AG09309 (cell line): ENCODE results near the gene ANKRD60.

Experiments
- DNase-seq: peaks from one replicate; pipeline ENCODE4 v3.0.0-alpha.2; 2010; ENCODE audit warnings: low read depth
- H3K4me3 ChIP-seq: 2 replicates; pipeline ENCODE4 v1.5.1; 2011; ENCODE audit warnings: mild to moderate bottlenecking, low read depth, low read length, moderate library complexity; ENCODE audit not compliant: control insufficient read depth
- TF ChIP-seq, protein P1 (sequence below): IDR thresholded peaks from 2 replicates; pipeline ENCODE4 v1.5.1; 2011; ENCODE audit warnings: mild to moderate bottlenecking, low read depth, low read length, inconsistent platforms; ENCODE audit not compliant: insufficient read depth, control insufficient read depth; ENCODE audit errors: missing control alignments

The ANKRD60 gene

DNA sequence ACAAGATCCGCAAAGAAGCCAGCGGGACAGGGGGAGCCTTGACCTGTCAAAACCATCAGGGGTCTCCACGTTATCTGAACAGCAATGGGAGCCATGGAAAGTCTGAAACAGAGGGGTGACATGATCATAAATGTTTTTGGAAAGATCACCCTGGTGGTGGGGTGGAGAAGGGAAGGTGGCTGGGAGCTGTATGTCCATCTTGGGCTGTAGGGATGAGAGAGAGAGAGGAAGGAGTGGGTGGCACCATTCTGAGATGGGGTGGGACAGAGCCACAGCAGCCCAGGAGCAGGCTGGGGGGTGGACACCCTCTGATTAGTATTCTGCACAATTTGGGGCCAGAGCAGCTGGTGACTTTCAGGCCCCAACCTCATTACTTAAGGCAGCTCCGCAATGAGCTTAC, 30.1 kb downstream of the ANKRD60 start:
- DNase-seq: no peak
- no peak overlapping the region for H3K4me3 ChIP-seq
- TF ChIP-seq, protein P1, sequence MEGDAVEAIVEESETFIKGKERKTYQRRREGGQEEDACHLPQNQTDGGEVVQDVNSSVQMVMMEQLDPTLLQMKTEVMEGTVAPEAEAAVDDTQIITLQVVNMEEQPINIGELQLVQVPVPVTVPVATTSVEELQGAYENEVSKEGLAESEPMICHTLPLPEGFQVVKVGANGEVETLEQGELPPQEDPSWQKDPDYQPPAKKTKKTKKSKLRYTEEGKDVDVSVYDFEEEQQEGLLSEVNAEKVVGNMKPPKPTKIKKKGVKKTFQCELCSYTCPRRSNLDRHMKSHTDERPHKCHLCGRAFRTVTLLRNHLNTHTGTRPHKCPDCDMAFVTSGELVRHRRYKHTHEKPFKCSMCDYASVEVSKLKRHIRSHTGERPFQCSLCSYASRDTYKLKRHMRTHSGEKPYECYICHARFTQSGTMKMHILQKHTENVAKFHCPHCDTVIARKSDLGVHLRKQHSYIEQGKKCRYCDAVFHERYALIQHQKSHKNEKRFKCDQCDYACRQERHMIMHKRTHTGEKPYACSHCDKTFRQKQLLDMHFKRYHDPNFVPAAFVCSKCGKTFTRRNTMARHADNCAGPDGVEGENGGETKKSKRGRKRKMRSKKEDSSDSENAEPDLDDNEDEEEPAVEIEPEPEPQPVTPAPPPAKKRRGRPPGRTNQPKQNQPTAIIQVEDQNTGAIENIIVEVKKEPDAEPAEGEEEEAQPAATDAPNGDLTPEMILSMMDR: no peak

DNA sequence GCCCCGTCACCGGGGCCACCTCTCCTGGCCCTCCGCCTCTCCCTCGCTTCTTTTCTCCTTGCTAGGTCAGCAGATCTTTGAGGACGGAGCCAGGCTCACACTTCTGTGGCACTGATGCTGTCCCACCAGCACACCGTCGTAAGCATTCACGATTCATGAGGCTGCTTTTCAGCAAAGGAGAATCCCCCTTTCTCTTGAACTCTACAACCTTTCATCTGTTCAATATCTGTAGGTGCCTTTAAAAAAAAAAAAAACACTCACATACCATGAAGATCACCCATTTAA, 31.3 kb downstream of the ANKRD60 start:
- DNase-seq: no peak
- TF ChIP-seq, protein P1: no peak
- H3K4me3 ChIP-seq: no peak overlapping the region

DNA sequence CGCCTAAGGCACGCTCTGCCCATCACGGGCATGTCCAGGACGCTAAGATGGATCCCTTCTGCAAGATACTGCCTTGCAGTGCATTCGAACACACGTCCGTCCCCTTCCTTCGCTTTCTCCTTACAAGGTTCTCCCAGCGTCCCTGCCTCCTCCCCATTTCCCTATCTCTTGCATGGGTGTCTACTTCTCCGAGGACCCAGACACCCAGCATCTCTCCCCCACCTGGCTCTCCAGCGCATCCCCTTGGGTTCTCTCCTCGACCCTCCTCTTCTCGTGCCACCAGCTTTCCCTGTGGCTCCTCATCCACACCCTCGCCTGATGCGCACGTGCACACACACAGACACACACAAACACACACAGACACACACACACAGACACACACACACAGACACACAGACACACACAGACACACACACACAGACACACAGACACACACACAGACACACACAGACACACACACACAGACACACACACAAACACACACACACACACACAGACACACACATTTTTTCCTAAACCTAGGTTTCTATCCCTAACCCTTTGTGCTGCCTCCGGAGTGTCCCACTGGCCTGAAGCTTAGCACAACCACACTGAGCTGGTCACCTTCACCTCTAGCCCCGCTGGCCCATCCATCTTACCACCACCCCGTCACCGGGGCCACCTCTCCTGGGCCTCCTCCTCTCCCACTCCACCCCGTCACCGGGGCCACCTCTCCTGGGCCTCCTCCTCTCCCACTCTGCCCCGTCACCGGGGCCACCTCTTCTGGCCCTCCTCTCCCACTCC, 31.9 kb downstream of the ANKRD60 start:
- TF ChIP-seq, protein P1: no peak
- no peak overlapping the region for H3K4me3 ChIP-seq
- no peak for DNase-seq

DNA sequence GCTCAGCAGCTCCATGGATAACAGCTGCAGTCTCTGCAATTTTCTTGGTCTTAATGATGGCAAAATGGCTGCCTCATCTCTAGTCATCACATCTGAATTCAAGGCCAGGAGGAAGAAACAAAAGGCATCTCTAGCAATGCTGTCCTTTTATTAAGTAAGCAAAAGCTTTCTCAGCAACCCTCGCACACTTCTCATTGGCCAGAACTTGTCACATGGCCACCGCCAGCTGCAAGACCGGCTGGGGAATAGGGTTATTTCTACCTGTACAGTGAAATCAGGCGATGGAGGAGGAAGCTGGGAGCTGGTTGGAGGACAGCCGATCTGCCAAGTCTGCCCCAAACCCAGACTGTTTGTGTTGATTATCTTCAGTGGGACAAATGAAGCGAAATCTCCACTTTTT, 33.4 kb downstream of the ANKRD60 start:
- H3K4me3 ChIP-seq: no peak overlapping the region
- DNase-seq: no peak
- TF ChIP-seq, protein P1: no peak

DNA sequence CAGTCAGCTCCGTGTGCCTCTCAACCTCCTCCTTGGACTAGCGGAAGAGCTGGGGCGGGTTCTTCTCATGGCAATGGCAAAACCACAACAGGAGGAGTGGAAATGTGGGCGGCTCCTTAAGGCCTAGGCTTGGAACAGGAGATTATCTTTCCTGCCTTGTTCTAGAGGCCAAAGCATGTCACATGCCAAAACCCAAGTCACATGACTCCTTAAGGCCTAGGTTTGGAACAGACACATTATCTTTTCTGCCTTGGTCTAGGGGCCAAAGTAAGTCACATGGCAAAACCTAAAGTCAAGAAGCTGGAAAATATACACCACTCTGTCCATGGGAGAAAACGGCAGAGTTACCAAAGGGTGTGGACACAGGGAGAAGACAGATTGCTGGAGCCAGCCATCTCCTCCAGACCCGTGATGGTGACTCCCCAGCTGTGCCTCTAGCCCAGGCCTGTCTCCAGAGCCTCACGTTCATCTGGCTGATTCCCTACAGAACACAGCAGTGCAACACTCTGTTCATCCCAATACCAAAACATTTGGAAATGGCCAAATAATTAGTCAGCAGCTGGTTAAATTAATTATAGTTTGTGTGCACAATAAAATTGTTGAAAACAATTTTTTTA, 34.2 kb downstream of the ANKRD60 start:
- H3K4me3 ChIP-seq: no peak overlapping the region
- no peak for DNase-seq
- TF ChIP-seq, protein P1: no peak

DNA sequence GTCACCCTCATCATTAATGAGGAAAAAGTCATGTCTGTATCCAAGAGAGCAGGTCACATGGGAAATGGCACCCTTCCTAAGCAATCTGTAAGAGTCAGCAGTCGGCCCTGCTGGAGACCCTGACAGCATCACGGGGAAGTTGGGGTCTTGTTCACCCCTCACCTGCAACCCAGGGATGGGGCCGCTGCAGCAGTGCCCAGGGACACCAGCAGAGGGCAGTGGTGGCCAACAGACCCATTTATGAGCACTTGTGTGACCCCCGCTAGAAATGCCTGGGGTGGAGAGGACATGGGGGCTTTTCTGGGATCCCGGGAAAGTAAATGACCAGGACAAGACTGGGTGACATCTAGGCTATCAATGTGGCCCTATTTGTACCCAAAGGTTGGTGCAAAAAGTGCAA, 35.9 kb downstream of the ANKRD60 start:
- DNase-seq: no peak
- TF ChIP-seq, protein P1: peak; percentile 67
- no peak overlapping the region for H3K4me3 ChIP-seq
